HS-5 (cell line): Measurements from ENCODE around the gene GNA14.
"Not testable (repeated sequence)": the region's sequence is repeated elsewhere in the genome, so short reads cannot be mapped to it uniquely, and the experiment has no call there.

Source experiments
- DNase-seq: peaks from one replicate; pipeline ENCODE4 v3.0.0-alpha.2; 2012; ENCODE audit warnings: low read depth

The GNA14 gene

GRCh38 chr9:77643871-77644270 lies 4.3 kb downstream of the GNA14 start:
- DNase-seq = no peak

GRCh38 chr9:77640741-77641580 lies 7.2 kb downstream of the GNA14 start:
- no peak for DNase-seq

GRCh38 chr9:77632652-77633051 lies 15.5 kb downstream of the GNA14 start:
- DNase-seq = no peak

GRCh38 chr9:77628864-77629263 lies 19.3 kb downstream of the GNA14 start:
- DNase-seq = not testable (repeated sequence)

- DNase-seq = no peak
Observed at GRCh38 chr9:77616191-77616590, 31.9 kb downstream of the GNA14 start.

- DNase-seq = no peak
Observed at GRCh38 chr9:77614645-77615044, 33.5 kb downstream of the GNA14 start.

- DNase-seq = no peak
Observed at GRCh38 chr9:77606526-77606925, 41.6 kb downstream of the GNA14 start.

GRCh38 chr9:77605449-77606220 lies 42.5 kb downstream of the GNA14 start:
- no peak for DNase-seq

- no peak for DNase-seq
Observed at GRCh38 chr9:77604316-77604715, 43.8 kb downstream of the GNA14 start.

GRCh38 chr9:77602852-77603251 lies 45.3 kb downstream of the GNA14 start:
- no peak for DNase-seq

- no peak for DNase-seq
Observed at GRCh38 chr9:77601476-77602099, 46.5 kb downstream of the GNA14 start.

GRCh38 chr9:77600810-77601209 lies 47.3 kb downstream of the GNA14 start:
- DNase-seq = no peak

- no peak for DNase-seq
Observed at GRCh38 chr9:77599492-77599891, 48.6 kb downstream of the GNA14 start.

GRCh38 chr9:77598991-77599390 lies 49.1 kb downstream of the GNA14 start:
- DNase-seq = no peak

GRCh38 chr9:77598524-77598923 lies 49.6 kb downstream of the GNA14 start:
- DNase-seq = no peak

GRCh38 chr9:77597057-77597456 lies 51.1 kb downstream of the GNA14 start:
- DNase-seq = no peak

- no peak for DNase-seq
Observed at GRCh38 chr9:77595426-77596095, 52.6 kb downstream of the GNA14 start.

- DNase-seq = no peak
Observed at GRCh38 chr9:77594963-77595362, 53.2 kb downstream of the GNA14 start.

GRCh38 chr9:77593528-77593927 lies 54.6 kb downstream of the GNA14 start:
- no peak for DNase-seq

- DNase-seq = no peak
Observed at GRCh38 chr9:77592476-77592875, 55.6 kb downstream of the GNA14 start.

GRCh38 chr9:77589046-77589795 lies 58.9 kb downstream of the GNA14 start:
- DNase-seq = no peak
